IMR-90 (cell line): ENCODE data around the gene CD207.

Source experiments
- ELK1 ChIP-seq: fragments of 150-350 bp; IDR thresholded peaks from 2 replicates; pipeline ENCODE4 v1.6.1; 2016; ENCODE audit warnings: low read depth, mild to moderate bottlenecking, low read length, moderate library complexity, borderline replicate concordance
- TF ChIP-seq, protein P1 (sequence below): conservative IDR thresholded peaks from 2 replicates; pipeline ENCODE4 v1.5.1; 2012; ENCODE audit warnings: mild to moderate bottlenecking, low read depth, low read length, improper control_type of control experiment

DNA sequence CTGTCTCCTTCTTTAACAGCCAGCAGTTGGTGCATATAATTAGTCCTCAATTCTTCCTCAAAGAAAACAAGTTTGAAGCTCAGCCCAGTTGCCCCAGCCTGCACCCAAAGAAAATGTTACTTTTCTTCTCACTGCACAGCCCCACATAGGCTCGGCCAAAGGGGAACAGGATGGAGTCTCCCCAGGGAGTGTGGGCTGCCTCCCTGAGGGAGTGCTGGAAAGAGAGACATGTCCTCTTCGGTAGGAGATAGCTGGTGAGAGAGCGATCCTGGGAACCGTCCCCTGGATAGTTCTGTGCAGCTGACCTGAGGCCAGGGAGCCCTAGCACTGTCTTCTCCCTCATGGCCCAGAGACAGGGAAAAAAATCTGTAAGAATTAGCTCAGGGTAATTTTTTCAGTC lies 37.9 kb upstream of the CD207 start:
- TF ChIP-seq, protein P1, sequence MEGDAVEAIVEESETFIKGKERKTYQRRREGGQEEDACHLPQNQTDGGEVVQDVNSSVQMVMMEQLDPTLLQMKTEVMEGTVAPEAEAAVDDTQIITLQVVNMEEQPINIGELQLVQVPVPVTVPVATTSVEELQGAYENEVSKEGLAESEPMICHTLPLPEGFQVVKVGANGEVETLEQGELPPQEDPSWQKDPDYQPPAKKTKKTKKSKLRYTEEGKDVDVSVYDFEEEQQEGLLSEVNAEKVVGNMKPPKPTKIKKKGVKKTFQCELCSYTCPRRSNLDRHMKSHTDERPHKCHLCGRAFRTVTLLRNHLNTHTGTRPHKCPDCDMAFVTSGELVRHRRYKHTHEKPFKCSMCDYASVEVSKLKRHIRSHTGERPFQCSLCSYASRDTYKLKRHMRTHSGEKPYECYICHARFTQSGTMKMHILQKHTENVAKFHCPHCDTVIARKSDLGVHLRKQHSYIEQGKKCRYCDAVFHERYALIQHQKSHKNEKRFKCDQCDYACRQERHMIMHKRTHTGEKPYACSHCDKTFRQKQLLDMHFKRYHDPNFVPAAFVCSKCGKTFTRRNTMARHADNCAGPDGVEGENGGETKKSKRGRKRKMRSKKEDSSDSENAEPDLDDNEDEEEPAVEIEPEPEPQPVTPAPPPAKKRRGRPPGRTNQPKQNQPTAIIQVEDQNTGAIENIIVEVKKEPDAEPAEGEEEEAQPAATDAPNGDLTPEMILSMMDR, result no peak
- no peak for TF ChIP-seq ELK1
